CD4-positive, alpha-beta T cell (primary cell): ENCODE measurements around the gene NAA16. TPM values are rescaled to one million over a fixed set of nuclear protein-coding genes. Genes with fewer than 3 reads are reported as not detected.

Experiments
- ATAC-seq: fragments of 200-7000 bp; cut with Tn5 transposase; one replicate; pipeline ENCODE4 v1.10.0; 2022; ENCODE audit warnings: mild to moderate bottlenecking; ENCODE audit not compliant: poor library complexity
- CTCF ChIA-PET: fragments of 350-600 bp; sonication (Branson Sonifier 250); formaldehyde crosslinking; loops from one replicate; lab custom pipeline; 2021; ENCODE audit warnings: antibody characterized with exemption, inconsistent platforms; lab: Charles Lee
- POLR2A ChIA-PET: fragments of 350-600 bp; sonication (Branson Sonifier 250); formaldehyde crosslinking; loops from one replicate; lab custom pipeline; 2021; ENCODE audit warnings: antibody characterized with exemption, inconsistent platforms; lab: Charles Lee
- DNase-seq, 14 experiments: peaks; one replicate each; pipeline ENCODE4 v3.0.0-alpha.2; 2013 to 2020; ENCODE audit warnings: mixed read lengths in 2 of 14
- H3K27ac ChIP-seq, 2 donors: one replicate each; pipeline versions ENCODE4 v1.5.1 to v1.7.0; 2013; ENCODE audit warnings: low read length in 2 of 2, low read depth in 1 of 2, mild to moderate bottlenecking in 1 of 2
- H3K27me3 ChIP-seq, 2 experiments: 1 replicate in 1 of 2; 2 replicates in 1 of 2; pipeline versions ENCODE4 v1.6.1 to v1.7.0; 2013; ENCODE audit warnings: low read length in 2 of 2, control low read depth in 1 of 2, mild to moderate bottlenecking in 1 of 2, moderate library complexity in 1 of 2; ENCODE audit not compliant: insufficient read depth in 2 of 2, control insufficient read depth in 1 of 2
- H3K36me3 ChIP-seq: one replicate; pipeline ENCODE4 v1.6.1; 2013; ENCODE audit warnings: low read length, control low read depth; ENCODE audit not compliant: insufficient read depth
- H3K4me1 ChIP-seq: one replicate; pipeline ENCODE4 v1.6.1; 2013; ENCODE audit warnings: low read length, control low read depth; ENCODE audit not compliant: insufficient read depth
- H3K4me3 ChIP-seq: one replicate; pipeline ENCODE4 v1.5.1; 2013; ENCODE audit warnings: mild to moderate bottlenecking, low read length, moderate library complexity
- H3K9me3 ChIP-seq, 2 experiments: 1 replicate in 1 of 2; 2 replicates in 1 of 2; pipeline versions ENCODE4 v1.6.1 to v1.7.0; 2013; ENCODE audit warnings: low read length in 2 of 2, mild to moderate bottlenecking in 2 of 2, control low read depth in 1 of 2, moderate library complexity in 1 of 2; ENCODE audit not compliant: control insufficient read depth in 1 of 2, insufficient read depth in 1 of 2
- H3K27ac Mint-ChIP-seq: one replicate; pipeline ENCODE4 v1.8.0; 2020; ENCODE audit warnings: mixed read lengths
- H3K27me3 Mint-ChIP-seq: one replicate; pipeline ENCODE4 v1.8.0; 2021; ENCODE audit warnings: mixed read lengths
- H3K36me3 Mint-ChIP-seq: one replicate; pipeline ENCODE4 v1.8.0; 2021; ENCODE audit warnings: low read depth, mixed read lengths
- H3K4me1 Mint-ChIP-seq: one replicate; pipeline ENCODE4 v1.8.0; 2021; ENCODE audit warnings: low read depth, mixed read lengths
- H3K4me3 Mint-ChIP-seq: one replicate; pipeline ENCODE4 v1.8.0; 2020; ENCODE audit warnings: mild to moderate bottlenecking, mixed read lengths
- H3K9me3 Mint-ChIP-seq: one replicate; pipeline ENCODE4 v1.8.0; 2020; ENCODE audit warnings: mixed read lengths
- CTCF ChIP-seq: fragments of 200-600 bp; IDR thresholded peaks from one replicate; pipeline ENCODE4 v1.8.0; 2022; ENCODE audit warnings: antibody characterized with exemption, mild to moderate bottlenecking
- intact Hi-C, 2 experiments: fragments of 100-400 bp; cut with DNase I in 1 of 2; cut with micrococcal nuclease in 1 of 2; formaldehyde crosslinking; loops; one replicate each; pipeline versions ENCODE4 v1.15.1 to v1.9.0; 2023 to 2025; cut with DNase I, micrococcal nuclease
- total RNA-seq, 174 experiments: library from RNA in 2 of 174; stranded (reverse) in 2 of 174; gene quantifications; one replicate each; pipeline ENCODE4 v1.2.3 and lab custom pipeline; 2021 to 2026

Gene NAA16
- total RNA-seq, 2 experiments from 2014 or later: 76.9 to 80.5 TPM

- POLR2A ChIA-PET: interaction anchor here (0.9 kb wide), 1 partner anchor 15 kb away, joined by 3 read pairs; no protein-coding TSS in a partner anchor
- H3K4me3 Mint-ChIP-seq: no peak overlapping the region
- CTCF ChIA-PET: no interaction called here
- H3K4me1 Mint-ChIP-seq: peaks cover 4% of the 10 kb centered on the region
- peaks cover 0 to 9% of the 10 kb centered on the region in 2 experiments for H3K9me3 ChIP-seq
- DNase-seq (no peak), ATAC-seq (no peak)
- no peak overlapping the region for H3K27ac ChIP-seq
- no peaks in the 10 kb centered on the region for H3K27me3 ChIP-seq
- H3K36me3 ChIP-seq: no peaks in the 10 kb centered on the region
- TF ChIP-seq CTCF: no peak
- H3K9me3 Mint-ChIP-seq: no peaks in the 10 kb centered on the region
- H3K4me3 ChIP-seq: no peak overlapping the region
- H3K27ac Mint-ChIP-seq: no peak overlapping the region
- no peaks in the 10 kb centered on the region for H3K4me1 ChIP-seq
- no peaks in the 10 kb centered on the region for H3K27me3 Mint-ChIP-seq
- intact Hi-C loops: no loop called here
- H3K36me3 Mint-ChIP-seq: peaks cover 4% of the 10 kb centered on the region
These were observed 15.1 kb upstream of the NAA16 start for GRCh38 chr13:41295973-41296372.

DNA sequence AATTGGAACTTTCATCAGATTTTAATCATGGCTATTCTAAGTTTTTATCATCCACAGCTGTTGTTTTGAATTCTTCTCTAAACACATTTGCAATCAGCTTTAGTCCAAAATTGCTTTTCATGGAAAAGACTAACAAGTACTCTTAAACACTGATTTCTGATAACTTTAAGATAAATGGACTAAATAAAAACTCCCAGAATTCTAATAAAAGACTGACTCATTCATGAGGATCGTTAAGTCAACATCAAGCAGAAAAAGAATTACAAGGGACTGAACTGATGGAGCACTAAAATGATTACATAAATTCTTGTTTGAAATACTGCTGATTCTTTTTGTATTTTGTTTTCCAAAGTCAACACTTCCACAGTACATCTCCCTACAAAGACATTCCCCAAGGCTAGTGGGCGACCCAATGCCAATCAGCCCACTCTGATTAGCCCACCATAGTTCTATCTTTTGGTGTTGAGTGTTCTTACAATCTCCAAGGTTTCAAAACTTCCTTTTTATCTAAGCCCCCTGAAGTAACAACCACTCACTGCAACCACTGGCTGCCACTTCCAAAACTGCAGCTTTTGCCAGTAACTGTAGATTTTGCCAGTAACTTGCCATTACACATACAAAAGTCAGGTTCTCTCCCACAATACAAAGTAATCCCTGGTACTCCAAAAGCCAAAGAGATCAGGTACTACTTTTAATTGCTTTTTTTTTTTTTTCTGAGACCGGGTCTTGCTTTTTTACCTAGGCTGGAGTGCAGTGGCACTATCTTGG is 14.0 kb upstream of the NAA16 start:
- no peaks in the 10 kb centered on the region for H3K27me3 ChIP-seq
- CTCF ChIA-PET: no interaction called here
- DNase-seq: no peak
- H3K4me1 ChIP-seq: no peaks in the 10 kb centered on the region
- POLR2A ChIA-PET: interaction anchor here (0.7 kb wide), 1 partner anchor 1565 kb away, joined by 3 read pairs; no protein-coding TSS in a partner anchor
- ATAC-seq: no peak
- Mint-ChIP-seq H3K4me1 (no peaks in the 10 kb centered on the region), H3K27me3 (no peaks in the 10 kb centered on the region), H3K36me3 (no peaks in the 10 kb centered on the region), H3K4me3 (no peak overlapping the region), H3K9me3 (no peaks in the 10 kb centered on the region), H3K27ac (no peak overlapping the region)
- H3K36me3 ChIP-seq: no peaks in the 10 kb centered on the region
- peaks cover 0 to 9% of the 10 kb centered on the region in 2 experiments for H3K9me3 ChIP-seq
- H3K27ac ChIP-seq: no peak overlapping the region
- intact Hi-C loops: no loop called here
- no peak overlapping the region for H3K4me3 ChIP-seq
- TF ChIP-seq CTCF: no peak

GRCh38 chr13:41299316-41300094 is 11.6 kb upstream of the NAA16 start:
- Mint-ChIP-seq H3K4me1 (no peaks in the 10 kb centered on the region), H3K36me3 (no peaks in the 10 kb centered on the region), H3K9me3 (no peaks in the 10 kb centered on the region), H3K4me3 (no peak overlapping the region), H3K27ac (no peak overlapping the region), H3K27me3 (no peaks in the 10 kb centered on the region)
- H3K4me3 ChIP-seq: no peak overlapping the region
- intact Hi-C loops: no loop called here
- TF ChIP-seq CTCF: no peak
- no peak for DNase-seq
- no peaks in the 10 kb centered on the region for H3K36me3 ChIP-seq
- H3K4me1 ChIP-seq: no peaks in the 10 kb centered on the region
- ChIA-PET POLR2A (interaction anchor here (0.6 kb wide), 1 partner anchor 370 kb away, joined by 3 read pairs; no protein-coding TSS in a partner anchor), CTCF (no interaction called here)
- H3K27me3 ChIP-seq: no peaks in the 10 kb centered on the region
- ATAC-seq: no peak
- H3K27ac ChIP-seq: no peak overlapping the region
- H3K9me3 ChIP-seq: no peaks in the 10 kb centered on the region
